ENCODE measurements around the gene SLAMF8. TPM values are rescaled to one million over a fixed set of nuclear protein-coding genes. Genes with fewer than 3 reads are reported as not detected.

SLAMF8 gene
- total RNA-seq, 4 donors from 2014 or later: 8.9 to 36.0 (median 11.2) TPM

GRCh38 chr1:159845751-159846629, 19.3 kb downstream of the SLAMF8 start:
- ATAC-seq (ENCODE audit: low FRiP score): no peak
- TF ChIP-seq CTCF (IDR thresholded peaks at IDR 0.05): no peak

DNA sequence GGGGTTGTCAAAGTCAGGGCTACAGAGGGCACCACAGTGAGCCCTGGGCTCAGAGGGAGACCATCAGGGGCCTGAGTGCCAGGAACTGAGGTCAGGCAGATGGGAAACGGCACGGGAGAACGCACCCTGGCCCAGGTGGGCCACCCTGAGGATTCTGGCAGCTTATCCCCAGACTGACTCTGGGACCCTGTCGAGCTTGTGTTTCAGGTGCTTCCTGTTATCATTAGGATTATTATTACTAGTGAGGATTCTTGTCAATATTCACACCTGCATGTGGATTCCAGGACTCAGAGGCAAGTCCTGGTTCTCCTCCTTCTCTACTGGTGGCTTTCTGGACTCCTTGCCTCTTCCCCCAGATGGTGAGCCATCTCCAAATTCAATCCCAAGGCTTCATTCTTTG, 20.6 kb downstream of the SLAMF8 start:
- DNase-seq (ENCODE audit: low spot score) (no peak), ATAC-seq (ENCODE audit: low FRiP score) (no peak)
- no peak for TF ChIP-seq CTCF (IDR thresholded peaks at IDR 0.05)

More at GRCh38 chr1:159845751-159846629, 19.3 kb downstream of the SLAMF8 start:
- no peak for DNase-seq (ENCODE audit: low spot score)

DNA sequence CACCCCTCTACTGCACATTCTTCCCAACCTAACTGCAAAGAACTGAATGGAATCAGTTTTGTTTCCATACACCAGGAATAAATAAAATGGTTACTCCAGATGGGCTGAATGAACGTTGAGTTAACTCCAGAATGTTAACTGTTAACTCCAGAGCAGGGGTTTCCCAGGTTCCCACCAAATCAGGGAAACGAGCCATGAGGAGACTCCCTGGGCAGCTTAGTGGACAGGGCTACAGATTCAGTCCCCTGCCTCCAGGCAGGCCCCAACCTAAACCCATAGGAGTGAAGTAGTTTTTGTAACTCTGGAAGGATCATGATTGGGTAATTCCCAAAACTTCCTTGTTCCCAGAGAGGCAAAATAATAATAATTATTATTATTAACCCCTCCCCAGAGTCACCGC, 21.7 kb downstream of the SLAMF8 start:
- ATAC-seq (ENCODE audit: low FRiP score) (no peak), DNase-seq (ENCODE audit: low spot score) (no peak)
- TF ChIP-seq CTCF (IDR thresholded peaks at IDR 0.05): no peak

DNA sequence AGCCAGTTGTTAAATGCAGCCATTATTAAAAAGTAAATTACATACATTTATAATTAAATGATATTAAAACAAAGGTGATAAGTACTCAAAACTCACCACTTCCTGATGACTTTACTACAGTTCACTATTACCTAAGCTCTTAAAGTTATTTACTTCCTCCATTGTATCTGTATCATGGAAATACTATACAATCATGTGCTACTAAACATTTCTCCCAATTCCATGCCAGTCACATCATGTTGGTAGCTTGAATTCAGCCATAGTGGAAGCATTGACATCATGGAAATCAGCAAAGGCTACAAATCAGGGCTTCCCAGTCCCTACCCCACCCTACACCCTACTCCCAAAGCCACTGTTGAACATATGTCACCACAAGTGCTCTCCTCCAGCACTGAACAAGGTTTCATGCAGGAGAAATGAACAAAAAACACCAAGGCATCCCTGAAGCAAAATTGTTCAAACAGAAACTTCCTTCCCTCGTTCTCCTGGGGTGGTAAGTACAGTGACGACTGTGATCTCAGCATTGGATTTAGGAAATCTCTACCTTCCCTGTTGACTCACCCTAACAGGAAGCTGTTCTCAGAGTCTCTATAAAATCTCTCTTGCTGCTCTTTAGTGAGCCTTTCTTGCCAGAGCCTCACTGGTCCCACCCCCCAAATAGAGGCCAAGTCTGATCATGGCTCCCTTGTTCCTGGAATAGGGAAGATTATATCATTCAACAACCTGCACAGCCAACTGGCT, 23.1 kb downstream of the SLAMF8 start:
- DNase-seq (ENCODE audit: low spot score) (no peak), ATAC-seq (ENCODE audit: low FRiP score) (no peak)

GRCh38 chr1:159851407-159851806, 24.7 kb downstream of the SLAMF8 start:
- no peak for TF ChIP-seq CTCF (IDR thresholded peaks at IDR 0.05)
- no peak for DNase-seq (ENCODE audit: low spot score)
- ATAC-seq (ENCODE audit: low FRiP score): no peak

More for the DNA sequence above, 23.1 kb downstream of the SLAMF8 start:
- TF ChIP-seq CTCF (IDR thresholded peaks at IDR 0.05): no peak

DNA sequence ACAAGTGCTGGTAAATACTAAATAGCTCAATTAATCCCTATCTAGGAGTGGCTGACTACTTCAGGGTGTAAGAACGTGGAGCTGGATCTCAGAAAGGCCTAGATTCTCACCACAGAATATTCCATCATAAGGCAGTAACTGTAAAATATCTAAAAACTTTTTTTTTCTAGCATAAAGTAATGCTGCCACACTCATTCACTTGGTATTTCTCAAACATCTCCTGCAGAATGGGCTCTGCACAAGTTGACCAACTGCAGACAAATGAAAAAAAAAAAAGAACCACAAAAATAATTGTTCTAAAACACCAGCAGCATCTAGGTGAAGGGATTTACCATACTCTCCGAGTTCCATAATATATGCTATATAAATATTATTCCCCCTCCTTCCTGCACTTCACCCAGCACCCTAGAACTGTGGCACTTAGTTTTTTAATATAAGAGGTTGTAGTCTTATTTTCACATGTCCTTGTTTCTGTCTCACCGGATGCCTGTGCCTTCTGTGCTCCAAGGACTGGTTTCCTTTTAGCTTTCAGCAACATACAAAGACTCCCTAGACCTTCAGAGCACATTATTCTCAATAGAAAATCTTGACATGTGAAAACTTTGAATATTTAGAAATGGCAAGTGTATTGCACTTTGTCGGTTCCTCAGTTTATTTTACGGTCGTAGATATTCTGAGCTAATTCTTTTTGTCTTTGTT, 26.9 kb downstream of the SLAMF8 start:
- ATAC-seq (ENCODE audit: low FRiP score): no peak
- no peak for DNase-seq (ENCODE audit: low spot score)
- TF ChIP-seq CTCF (IDR thresholded peaks at IDR 0.05): no peak
